Measurements from ENCODE around the gene SNX14.

- no peak for TF ChIP-seq CTCF (IDR thresholded peaks at IDR 0.05)
- no peak for TF ChIP-seq POLR2A (IDR thresholded peaks at IDR 0.05)
Measured at GRCh38 chr6:85458782-85459181, 134.9 kb downstream of the SNX14 start.

Measured in Peyer's patch (tissue), 4 donors.